Measurements from ENCODE around the gene GJB6. TPM values are rescaled to one million over a fixed set of nuclear protein-coding genes. Genes with fewer than 3 reads are reported as not detected.

GJB6 gene
- total RNA-seq, 2 experiments from 2014 or later, result 2.3 to 3.3 TPM

DNA sequence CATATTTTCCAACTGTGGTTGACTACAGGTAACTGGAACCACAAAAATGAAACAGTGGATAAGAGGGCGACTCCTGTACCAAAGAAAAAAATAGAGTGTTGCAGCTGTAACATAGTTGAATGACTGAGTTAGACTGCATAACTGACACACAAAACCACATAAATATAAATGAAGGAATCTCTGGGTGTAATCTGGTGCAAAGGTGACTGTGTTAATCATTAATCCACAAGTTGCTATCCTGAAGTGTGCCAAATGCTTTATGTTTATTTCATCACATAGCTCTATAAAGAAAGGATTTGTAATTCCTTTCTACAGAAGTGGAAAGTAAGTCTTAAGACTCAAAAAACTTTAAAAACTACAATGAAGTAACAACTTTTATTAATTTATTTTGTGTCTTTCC, 33.3 kb downstream of the GJB6 start:
- Mint-ChIP-seq H3K4me3 (no peak overlapping the region), H3K4me1 (ENCODE audit: low read depth) (peaks cover 18% of the 10 kb centered on the region), H3K27me3 (peaks cover 36% of the 10 kb centered on the region), H3K36me3 (ENCODE audit: low read depth) (no peaks in the 10 kb centered on the region), H3K9me3 (peaks cover 2% of the 10 kb centered on the region), H3K27ac (no peak overlapping the region)
- TF ChIP-seq CTCF (IDR thresholded peaks at IDR 0.05), result no peak
- ChIA-PET POLR2A (no interaction called here), CTCF (interaction anchor here (0.6 to 5.4 kb wide), 3 partner anchors 13 to 294 kb away, joined by 3 to 36 read pairs (median 7); no protein-coding TSS in a partner anchor)
- ATAC-seq (no peak), DNase-seq (no peak)
- intact Hi-C loops (cut with micrococcal nuclease), result loop anchor here (10.0 kb wide), 1 partner anchor 216 kb away; no protein-coding TSS in a partner anchor

DNA sequence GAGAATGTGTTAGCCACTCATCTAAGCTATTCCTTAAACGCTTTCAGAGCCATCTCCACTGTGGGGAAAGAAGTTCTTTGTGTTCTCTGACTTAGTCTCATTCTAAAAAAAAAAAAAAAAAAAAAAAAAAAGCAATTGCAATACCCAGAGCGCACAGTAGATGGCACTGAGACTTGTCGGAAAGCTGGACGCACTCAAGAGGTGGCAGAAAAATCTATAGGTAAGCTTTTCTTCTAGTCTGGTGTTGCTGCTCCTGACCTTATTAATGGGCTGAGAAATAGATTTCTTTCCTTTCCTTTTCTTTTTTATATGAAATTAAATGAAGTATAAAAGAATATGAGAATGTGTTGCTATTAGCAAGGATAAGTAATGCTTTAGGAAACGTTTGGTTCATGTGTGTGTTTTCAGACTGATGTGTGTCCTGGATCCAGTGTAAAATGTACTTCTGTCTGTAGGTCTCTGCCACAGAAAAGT, 34.7 kb downstream of the GJB6 start:
- intact Hi-C loops (cut with micrococcal nuclease), result loop anchor here (10.0 kb wide), 1 partner anchor 217 kb away; no protein-coding TSS in a partner anchor
- TF ChIP-seq CTCF (IDR thresholded peaks at IDR 0.05), result peak; percentile 91
- H3K36me3 Mint-ChIP-seq (ENCODE audit: low read depth), result no peaks in the 10 kb centered on the region
- peaks cover 19% of the 10 kb centered on the region for H3K4me1 Mint-ChIP-seq (ENCODE audit: low read depth)
- POLR2A ChIA-PET, result no interaction called here
- H3K27me3 Mint-ChIP-seq, result peaks cover 36% of the 10 kb centered on the region
- H3K27ac Mint-ChIP-seq, result no peak overlapping the region
- ATAC-seq (peak; percentile 60), DNase-seq (peak; percentile 28)
- CTCF ChIA-PET, result interaction anchor here (0.6 to 5.4 kb wide), 43 partner anchors 8 to 1599 kb away, joined by 3 to 36 read pairs (median 4); no protein-coding TSS in a partner anchor
- H3K4me3 Mint-ChIP-seq, result no peak overlapping the region
- H3K9me3 Mint-ChIP-seq, result peaks cover 2% of the 10 kb centered on the region

GRCh38 chr13:20195801-20196200, 36.3 kb downstream of the GJB6 start:
- DNase-seq (no peak), ATAC-seq (no peak)
- H3K27me3 Mint-ChIP-seq, result peaks cover 45% of the 10 kb centered on the region
- ChIA-PET CTCF (interaction anchor here (1.4 to 5.4 kb wide), 6 partner anchors 10 to 633 kb away, joined by 4 to 36 read pairs (median 6); no protein-coding TSS in a partner anchor), POLR2A (no interaction called here)
- intact Hi-C loops (cut with micrococcal nuclease), result loop anchor here (10.0 kb wide), 1 partner anchor 219 kb away; no protein-coding TSS in a partner anchor
- peaks cover 22% of the 10 kb centered on the region for H3K4me1 Mint-ChIP-seq (ENCODE audit: low read depth)
- no peaks in the 10 kb centered on the region for H3K36me3 Mint-ChIP-seq (ENCODE audit: low read depth)
- no peak for TF ChIP-seq CTCF (IDR thresholded peaks at IDR 0.05)
- H3K4me3 Mint-ChIP-seq, result no peak overlapping the region
- H3K27ac Mint-ChIP-seq, result no peak overlapping the region
- H3K9me3 Mint-ChIP-seq, result no peaks in the 10 kb centered on the region

GRCh38 chr13:20193907-20194631, 38.0 kb downstream of the GJB6 start:
- DNase-seq (peak; percentile 41), ATAC-seq (peak; percentile 46)
- Mint-ChIP-seq H3K4me1 (ENCODE audit: low read depth) (peaks cover 23% of the 10 kb centered on the region), H3K27ac (no peak overlapping the region), H3K36me3 (ENCODE audit: low read depth) (no peaks in the 10 kb centered on the region), H3K4me3 (peak overlapping the region; percentile 52), H3K27me3 (peaks cover 54% of the 10 kb centered on the region), H3K9me3 (no peaks in the 10 kb centered on the region)
- ChIA-PET POLR2A (no interaction called here), CTCF (interaction anchor here (0.8 to 5.4 kb wide), 5 partner anchors 8 to 282 kb away, joined by 3 to 36 read pairs (median 3); no protein-coding TSS in a partner anchor)
- no peak for TF ChIP-seq CTCF (IDR thresholded peaks at IDR 0.05)
- intact Hi-C loops (cut with micrococcal nuclease), result loop anchor here (5.0 to 10.0 kb wide), 2 partner anchors 221 to 278 kb away; no protein-coding TSS in a partner anchor
